ENCODE data around the gene CDKN2B.
"Not testable (repeated sequence)": the region's sequence is repeated elsewhere in the genome, so short reads cannot be mapped to it uniquely, and the experiment has no call there.

The CDKN2B gene

GRCh38 chr9:21966140-21966851 lies 42.8 kb downstream of the CDKN2B start:
- no peak for TF ChIP-seq POLR2A (IDR thresholded peaks at IDR 0.05; ENCODE audit: extremely low read depth, insufficient read length)
- TF ChIP-seq MYC (IDR thresholded peaks at IDR 0.05; ENCODE audit: low read depth, low read length) = no peak
- no peak for TF ChIP-seq MAX (IDR thresholded peaks at IDR 0.05; ENCODE audit: low read depth, low read length)
- TF ChIP-seq CTCF (IDR thresholded peaks at IDR 0.05; ENCODE audit: low read depth, low read length) = no peak
- DNase-seq (ENCODE audit: low read depth) = no peak
- no peak overlapping the region for H3K4me3 ChIP-seq (ENCODE audit: low read depth, low read length)

- no peak overlapping the region for H3K4me3 ChIP-seq (ENCODE audit: low read depth, low read length)
- DNase-seq (ENCODE audit: low read depth) = no peak
- TF ChIP-seq MAX (IDR thresholded peaks at IDR 0.05; ENCODE audit: low read depth, low read length) (no peak), MYC (IDR thresholded peaks at IDR 0.05; ENCODE audit: low read depth, low read length) (no peak), CTCF (IDR thresholded peaks at IDR 0.05; ENCODE audit: low read depth, low read length) (no peak), POLR2A (IDR thresholded peaks at IDR 0.05; ENCODE audit: extremely low read depth, insufficient read length) (no peak)
Measured at GRCh38 chr9:21965401-21965951, 43.6 kb downstream of the CDKN2B start.

DNA sequence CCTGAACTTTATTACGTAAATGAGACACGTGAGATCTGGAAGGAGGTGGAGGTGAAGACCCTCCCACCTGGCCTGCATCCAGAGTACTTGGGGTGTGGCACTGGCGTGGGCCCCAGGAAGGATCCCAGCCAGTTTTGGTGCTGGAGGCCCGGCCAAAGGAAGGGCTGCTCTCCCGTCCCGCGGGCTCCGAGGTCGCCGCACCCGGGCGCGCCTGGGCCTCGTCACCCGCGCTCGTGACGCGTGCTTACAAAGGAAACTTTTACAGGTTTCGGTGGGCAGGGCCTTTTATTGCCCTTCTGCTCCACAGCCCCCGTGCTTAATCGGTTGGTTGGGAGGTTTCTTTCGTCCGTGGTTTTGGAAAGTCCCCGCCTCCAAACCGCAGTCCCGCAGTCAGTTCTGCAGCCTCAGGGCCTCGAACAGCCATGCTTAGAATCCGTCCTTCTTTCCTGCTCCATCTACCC lies 44.1 kb downstream of the CDKN2B start:
- DNase-seq (ENCODE audit: low read depth) = no peak
- no peak overlapping the region for H3K4me3 ChIP-seq (ENCODE audit: low read depth, low read length)
- TF ChIP-seq MAX (IDR thresholded peaks at IDR 0.05; ENCODE audit: low read depth, low read length) = no peak
- TF ChIP-seq MYC (IDR thresholded peaks at IDR 0.05; ENCODE audit: low read depth, low read length) = no peak
- TF ChIP-seq CTCF (IDR thresholded peaks at IDR 0.05; ENCODE audit: low read depth, low read length) = no peak

DNA sequence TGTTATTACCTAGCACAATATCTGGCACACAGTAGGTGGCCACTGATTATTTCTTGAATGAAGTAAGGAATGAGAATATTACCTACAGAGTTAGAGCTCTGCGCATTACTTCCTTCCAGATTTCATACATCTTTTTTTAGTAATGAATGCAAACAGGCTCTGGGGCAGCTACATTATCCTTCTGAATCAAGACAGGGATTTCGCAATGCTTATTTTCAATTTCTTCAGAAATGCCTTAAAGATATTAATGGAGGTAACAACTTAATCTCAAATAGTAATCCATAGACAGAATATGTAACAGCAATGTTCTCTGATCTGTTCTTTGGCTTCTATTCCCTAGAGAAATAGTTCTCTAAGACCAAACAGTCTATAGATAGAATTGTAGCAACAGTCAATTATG lies 47.5 kb downstream of the CDKN2B start:
- no peak for TF ChIP-seq POLR2A (IDR thresholded peaks at IDR 0.05; ENCODE audit: extremely low read depth, insufficient read length)
- no peak for TF ChIP-seq MYC (IDR thresholded peaks at IDR 0.05; ENCODE audit: low read depth, low read length)
- TF ChIP-seq CTCF (IDR thresholded peaks at IDR 0.05; ENCODE audit: low read depth, low read length) = no peak
- TF ChIP-seq MAX (IDR thresholded peaks at IDR 0.05; ENCODE audit: low read depth, low read length) = no peak
- H3K4me3 ChIP-seq (ENCODE audit: low read depth, low read length) = no peak overlapping the region
- DNase-seq (ENCODE audit: low read depth) = no peak

DNA sequence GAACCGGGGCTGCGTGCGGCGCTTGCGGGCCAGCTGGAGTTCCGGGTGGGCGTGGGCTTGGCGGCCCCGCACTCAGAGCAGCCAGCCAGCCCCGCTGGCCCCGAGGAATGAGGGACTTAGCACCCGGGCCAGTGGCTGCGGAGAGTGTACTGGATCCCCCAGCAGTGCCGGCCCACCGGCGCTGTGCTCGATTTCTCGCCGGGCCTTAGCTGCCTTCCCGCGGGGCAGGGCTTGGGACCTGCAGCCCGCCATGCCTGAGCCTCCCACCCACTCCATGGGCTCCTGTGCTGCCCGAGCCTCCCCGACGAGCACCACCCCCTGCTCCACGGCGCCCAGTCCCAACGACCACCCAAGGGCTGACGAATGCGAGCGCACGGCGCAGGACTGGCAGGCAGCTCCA lies 49.8 kb downstream of the CDKN2B start:
- DNase-seq (ENCODE audit: low read depth) = not testable (repeated sequence)

GRCh38 chr9:21958833-21959232 lies 50.3 kb downstream of the CDKN2B start:
- no peak for DNase-seq (ENCODE audit: low read depth)
- TF ChIP-seq MAX (IDR thresholded peaks at IDR 0.05; ENCODE audit: low read depth, low read length) (no peak), MYC (IDR thresholded peaks at IDR 0.05; ENCODE audit: low read depth, low read length) (no peak), CTCF (IDR thresholded peaks at IDR 0.05; ENCODE audit: low read depth, low read length) (no peak), POLR2A (IDR thresholded peaks at IDR 0.05; ENCODE audit: extremely low read depth, insufficient read length) (no peak)
- H3K4me3 ChIP-seq (ENCODE audit: low read depth, low read length) = no peak overlapping the region

More for the DNA sequence above, 49.8 kb downstream of the CDKN2B start:
- not testable (repeated sequence) for H3K4me3 ChIP-seq (ENCODE audit: low read depth, low read length)
